ENCODE measurements around the gene OR2AG2.

DNA sequence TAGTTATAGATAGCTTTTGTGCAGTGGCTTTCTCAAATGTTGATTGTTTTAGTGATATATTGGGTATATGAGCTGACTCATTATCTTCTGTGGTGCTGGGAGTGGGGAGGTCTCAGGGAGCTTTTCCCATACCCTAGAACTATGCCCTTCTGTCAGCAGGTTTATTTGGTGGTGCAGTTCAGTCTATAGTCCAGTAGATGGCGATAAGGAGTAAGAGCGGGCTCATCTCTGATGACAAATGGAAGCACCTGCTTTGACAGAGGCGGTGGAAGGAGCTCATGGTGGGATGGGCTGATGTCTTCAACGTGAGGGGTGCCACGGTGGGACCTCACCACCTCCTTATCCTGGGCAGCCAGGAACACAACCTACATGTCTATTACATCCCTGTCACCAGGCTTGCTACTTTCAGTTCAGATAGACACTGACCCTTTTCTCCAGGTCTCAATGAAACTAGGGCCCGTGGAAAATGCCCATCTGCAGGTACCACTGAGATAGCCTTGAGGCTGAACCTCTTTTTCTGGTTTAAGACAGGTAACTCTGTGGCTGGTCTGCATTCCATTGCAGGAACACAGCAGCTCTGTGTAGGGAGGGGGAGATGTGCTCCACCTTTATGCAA, 40.7 kb upstream of the OR2AG2 start:
- TF ChIP-seq POLR2AphosphoS5 (IDR thresholded peaks at IDR 0.05; ENCODE audit: low read depth, low read length) (no peak), POLR2A (IDR thresholded peaks at IDR 0.05; ENCODE audit: low read depth, low read length) (no peak), TAF1 (IDR thresholded peaks at IDR 0.05; ENCODE audit: low read depth, low read length) (no peak), SPI1 (IDR thresholded peaks at IDR 0.05; ENCODE audit: low read depth, low read length) (no peak), POU2F2 (IDR thresholded peaks at IDR 0.05; ENCODE audit: low read depth, low read length) (no peak)

Measured in GM12891 (cell line).